Endodermal cell (in vitro differentiated cells): Measurements from ENCODE around the gene VWA8. TPM values are rescaled to one million over a fixed set of nuclear protein-coding genes. Genes with fewer than 3 reads are reported as not detected.

Source experiments
- DNase-seq: peaks from one replicate; pipeline ENCODE4 v3.0.0-alpha.2; 2017
- H3K27ac ChIP-seq: 2 replicates; pipeline ENCODE4 v1.5.1; 2013; ENCODE audit warnings: mild to moderate bottlenecking, low read depth, low read length, moderate library complexity
- H3K27me3 ChIP-seq: 2 replicates; pipeline ENCODE4 v1.6.1; 2013; ENCODE audit warnings: mild to moderate bottlenecking, low read length, moderate library complexity; ENCODE audit not compliant: insufficient read depth, control insufficient read depth, poor library complexity, severe bottlenecking
- H3K36me3 ChIP-seq: 2 replicates; pipeline ENCODE4 v1.7.0; 2013; ENCODE audit warnings: mild to moderate bottlenecking, low read length, moderate library complexity; ENCODE audit not compliant: control insufficient read depth, insufficient read depth
- H3K4me1 ChIP-seq: one replicate; pipeline ENCODE4 v1.7.0; 2013; ENCODE audit warnings: low read length; ENCODE audit not compliant: control insufficient read depth, insufficient read depth
- H3K4me3 ChIP-seq: 2 replicates; pipeline ENCODE4 v1.5.1; 2013; ENCODE audit warnings: mild to moderate bottlenecking, low read length, moderate library complexity
- H3K9ac ChIP-seq: 2 replicates; pipeline ENCODE4 v1.6.1; 2013; ENCODE audit warnings: mild to moderate bottlenecking, low read length, moderate library complexity; ENCODE audit not compliant: poor library complexity, severe bottlenecking; ENCODE audit errors: extremely low read depth
- H3K9me3 ChIP-seq: 2 replicates; pipeline ENCODE4 v1.6.1; 2013; ENCODE audit warnings: mild to moderate bottlenecking, low read length, moderate library complexity; ENCODE audit not compliant: control insufficient read depth
- H3K27ac Mint-ChIP-seq: 2 replicates; pipeline ENCODE4 v1.8.0; 2020; ENCODE audit warnings: mixed read lengths
- H3K27me3 Mint-ChIP-seq: 2 replicates; pipeline ENCODE4 v1.8.0; 2021; ENCODE audit warnings: mild to moderate bottlenecking, mixed read lengths; ENCODE audit not compliant: insufficient read depth
- H3K36me3 Mint-ChIP-seq: 2 replicates; pipeline ENCODE4 v1.8.0; 2020; ENCODE audit warnings: low read depth, mixed read lengths
- H3K4me1 Mint-ChIP-seq: 2 replicates; pipeline ENCODE4 v1.8.0; 2020; ENCODE audit warnings: mixed read lengths
- H3K4me3 Mint-ChIP-seq: 2 replicates; pipeline ENCODE4 v1.8.0; 2020; ENCODE audit warnings: mild to moderate bottlenecking, moderate library complexity, mixed read lengths
- H3K9me3 Mint-ChIP-seq: 2 replicates; pipeline ENCODE4 v1.8.0; 2020; ENCODE audit warnings: mild to moderate bottlenecking, mixed read lengths
- CTCF ChIP-seq: fragments of 200-600 bp; sonication (generic); conservative IDR thresholded peaks from 2 replicates; pipeline ENCODE4 v1.5.0; 2021; ENCODE audit warnings: antibody characterized with exemption, mild to moderate bottlenecking
- whole genome bisulfite sequencing, 2 experiments: methylation state at CpG; one replicate each; pipeline versions ENCODE4 v1.1.5 to v1.1.7; 2013; ENCODE audit warnings: missing lambda C conversion rate in 2 of 2, mixed read lengths in 1 of 2; ENCODE audit not compliant: insufficient coverage in 1 of 2, insufficient read length in 1 of 2; 5-methylcytosine and 5-hydroxymethylcytosine counted together
- total RNA-seq, 2 donors: library from RNA; stranded (reverse); fragmentation: NEBNext Ultra II Directional in 1 of 2; extraction: Animal tissue kit (Norgen Biotek cat#: 25700) in 1 of 2; gene quantifications; 2 replicates in 1 of 2; 3 replicates in 1 of 2; pipeline ENCODE4 v1.2.1, GENCODE V29; 2021

VWA8 gene
- total RNA-seq, 2 donors from 2014 or later, result 24.6 to 25.6 TPM

- Mint-ChIP-seq H3K4me1 (peaks cover 2% of the 10 kb centered on the region), H3K27ac (no peak overlapping the region), H3K9me3 (no peaks in the 10 kb centered on the region), H3K4me3 (no peak overlapping the region), H3K36me3 (no peaks in the 10 kb centered on the region), H3K27me3 (no peaks in the 10 kb centered on the region)
- Histone ChIP-seq H3K9me3 (no peaks in the 10 kb centered on the region), H3K9ac (no peak overlapping the region), H3K4me3 (no peak overlapping the region), H3K27ac (peak overlapping the region; percentile 65), H3K36me3 (no peaks in the 10 kb centered on the region), H3K4me1 (no peaks in the 10 kb centered on the region), H3K27me3 (no peaks in the 10 kb centered on the region)
- no peak for DNase-seq
- 88 to 90% methylated on average over 1 of the region's 1 CpG for WGBS, 2 experiments
- no peak for TF ChIP-seq CTCF
Measured at GRCh38 chr13:41641429-41641828, 319.5 kb downstream of the VWA8 start.

- H3K9ac ChIP-seq, result no peak overlapping the region
- H3K36me3 ChIP-seq, result no peaks in the 10 kb centered on the region
- WGBS, 2 experiments, result 83 to 84% methylated on average over 2 to 3 of the region's 4 CpGs
- H3K27ac ChIP-seq, result no peak overlapping the region
- no peaks in the 10 kb centered on the region for H3K36me3 Mint-ChIP-seq
- DNase-seq, result no peak
- peaks cover 5% of the 10 kb centered on the region for H3K4me1 Mint-ChIP-seq
- H3K9me3 Mint-ChIP-seq, result no peaks in the 10 kb centered on the region
- H3K4me3 ChIP-seq, result no peak overlapping the region
- no peak overlapping the region for H3K4me3 Mint-ChIP-seq
- H3K27ac Mint-ChIP-seq, result no peak overlapping the region
- H3K4me1 ChIP-seq, result no peaks in the 10 kb centered on the region
- H3K9me3 ChIP-seq, result no peaks in the 10 kb centered on the region
- H3K27me3 ChIP-seq, result no peaks in the 10 kb centered on the region
- no peaks in the 10 kb centered on the region for H3K27me3 Mint-ChIP-seq
- no peak for TF ChIP-seq CTCF
Measured at GRCh38 chr13:41639955-41640780, 320.7 kb downstream of the VWA8 start.

- no peaks in the 10 kb centered on the region for H3K36me3 ChIP-seq
- no peak overlapping the region for H3K27ac Mint-ChIP-seq
- peaks cover 5% of the 10 kb centered on the region for H3K4me1 Mint-ChIP-seq
- no peaks in the 10 kb centered on the region for H3K4me1 ChIP-seq
- no peak overlapping the region for H3K4me3 Mint-ChIP-seq
- no peaks in the 10 kb centered on the region for H3K9me3 Mint-ChIP-seq
- no peaks in the 10 kb centered on the region for H3K36me3 Mint-ChIP-seq
- H3K9me3 ChIP-seq, result no peaks in the 10 kb centered on the region
- 94 to 100% methylated on average over 4 to 7 of the region's 7 CpGs for WGBS, 2 experiments
- no peaks in the 10 kb centered on the region for H3K27me3 Mint-ChIP-seq
- no peak overlapping the region for H3K4me3 ChIP-seq
- H3K9ac ChIP-seq, result no peak overlapping the region
- H3K27ac ChIP-seq, result no peak overlapping the region
- no peaks in the 10 kb centered on the region for H3K27me3 ChIP-seq
- TF ChIP-seq CTCF, result no peak
- DNase-seq, result no peak
Measured at GRCh38 chr13:41639237-41639904, 321.5 kb downstream of the VWA8 start.
